A549 (cell line): ENCODE measurements around the gene NEIL3. TPM values are rescaled to one million over a fixed set of nuclear protein-coding genes. Genes with fewer than 3 reads are reported as not detected.

ENCODE experiments used
- ATAC-seq, 2 experiments: fragments of 200-7000 bp in 1 of 2; fragments of >200 bp in 1 of 2; cut with Nextera tagmentation in 1 of 2; cut with Tn5 transposase in 1 of 2; 3 replicates each; pipeline versions ENCODE4 v1.8.0 to v1.9.1; 2018 to 2020; ENCODE audit warnings: mild to moderate bottlenecking in 1 of 2, moderate library complexity in 1 of 2
- CTCF ChIA-PET: fragments of 300-600 bp; sonication (Branson Sonifier 250); formaldehyde crosslinking; extraction: SDS; loops from one replicate; lab custom pipeline; 2021; ENCODE audit warnings: antibody characterized with exemption, inconsistent platforms; lab: Yijun Ruan, JAX
- POLR2A ChIA-PET: fragments of 350-600 bp; formaldehyde crosslinking; extraction: SDS; loops from one replicate; lab custom pipeline; 2021; ENCODE audit warnings: antibody characterized with exemption, inconsistent platforms; lab: Yijun Ruan, JAX
- DNase-seq, 2 experiments: peaks; one replicate each; pipeline versions ENCODE4 v3.0.0 to v3.0.0-alpha.2; 2011 to 2016; ENCODE audit warnings: low read depth in 1 of 2, low spot score in 1 of 2
- FAIRE-seq: peaks from 2 replicates; lab custom pipeline; 2011; peaks lifted over from hg19 to GRCh38; lab: Jason Lieb, UNC
- H3K27ac ChIP-seq, 2 experiments: fragments of >200 bp; sonication (Bioruptor Twin); formaldehyde crosslinking; 3 replicates each; pipeline ENCODE4 v1.5.1; 2016 to 2017
- H3K4me1 ChIP-seq: fragments of >200 bp; sonication (Bioruptor Twin); formaldehyde crosslinking; 3 replicates; pipeline ENCODE4 v1.6.1; 2016
- H3K4me2 ChIP-seq: fragments of >200 bp; sonication (Bioruptor Twin); formaldehyde crosslinking; 3 replicates; pipeline ENCODE4 v1.6.1; 2016
- H3K4me3 ChIP-seq: fragments of >200 bp; sonication (Bioruptor Twin); formaldehyde crosslinking; 3 replicates; pipeline ENCODE4 v1.5.1; 2016
- H3K9me3 ChIP-seq: fragments of >200 bp; sonication (Bioruptor Twin); formaldehyde crosslinking; 3 replicates; pipeline ENCODE4 v1.6.1; 2016
- BHLHE40 ChIP-seq: IDR thresholded peaks from 2 replicates; pipeline ENCODE4 v1.6.1; 2012; ENCODE audit warnings: low read depth, low read length, inconsistent platforms
- CBX2 ChIP-seq: fragments of 200-600 bp; sonication (generic); IDR thresholded peaks from 2 replicates; pipeline ENCODE4 v1.6.1; 2016; ENCODE audit warnings: low read depth, mild to moderate bottlenecking, borderline replicate concordance
- CEBPB ChIP-seq, 2 experiments: fragments of >200 bp in 1 of 2; sonication (Bioruptor Twin) in 1 of 2; formaldehyde crosslinking in 1 of 2; IDR thresholded peaks; 2 replicates each; pipeline ENCODE4 v1.6.1; 2012 to 2016
- CHD2 ChIP-seq: fragments of 150-350 bp; IDR thresholded peaks from 2 replicates; pipeline ENCODE4 v1.6.1; 2014; ENCODE audit warnings: low read length; ENCODE audit not compliant: partially characterized antibody
- CHD4 ChIP-seq: fragments of 200-600 bp; sonication (generic); IDR thresholded peaks from 2 replicates; pipeline ENCODE4 v1.6.1; 2016; ENCODE audit warnings: antibody characterized with exemption, mild to moderate bottlenecking, borderline replicate concordance
- EHMT2 ChIP-seq: fragments of 200-600 bp; sonication (generic); IDR thresholded peaks from 2 replicates; pipeline ENCODE4 v1.6.1; 2016; ENCODE audit warnings: antibody characterized with exemption, low read depth, mild to moderate bottlenecking, moderate library complexity
- EP300 ChIP-seq, 2 experiments: fragments of >200 bp; sonication (Bioruptor Twin); formaldehyde crosslinking; IDR thresholded peaks; 2 replicates in 1 of 2; 3 replicates in 1 of 2; pipeline ENCODE4 v1.6.1; 2016 to 2017
- FOSB ChIP-seq: fragments of 250-450 bp; sonication (Bioruptor Pico); IDR thresholded peaks from 2 replicates; pipeline ENCODE4 v1.5.0; 2020; ENCODE audit warnings: mild to moderate bottlenecking, moderate library complexity
- FOXS1 ChIP-seq: fragments of 250-450 bp; sonication (Bioruptor Pico); IDR thresholded peaks from 2 replicates; pipeline ENCODE4 v1.5.0; 2020; ENCODE audit warnings: mild to moderate bottlenecking, moderate library complexity
- GATA3 ChIP-seq: IDR thresholded peaks from 2 replicates; pipeline ENCODE4 v1.6.1; 2012; ENCODE audit warnings: borderline replicate concordance
- HDAC2 ChIP-seq: fragments of 200-600 bp; sonication (generic); IDR thresholded peaks from 2 replicates; pipeline ENCODE4 v1.6.1; 2016
- HEYL ChIP-seq: fragments of 250-450 bp; sonication (Bioruptor Pico); IDR thresholded peaks from 2 replicates; pipeline ENCODE4 v1.8.0; 2021; ENCODE audit warnings: mild to moderate bottlenecking, moderate library complexity
- HOXA7 ChIP-seq: fragments of 250-450 bp; sonication (Bioruptor Pico); IDR thresholded peaks from 2 replicates; pipeline ENCODE4 v1.5.0; 2020; ENCODE audit warnings: mild to moderate bottlenecking, moderate library complexity
- HOXB13 ChIP-seq: fragments of 250-450 bp; sonication (Bioruptor Pico); IDR thresholded peaks from 2 replicates; pipeline ENCODE4 v1.5.0; 2020; ENCODE audit warnings: low read depth, mild to moderate bottlenecking, moderate library complexity
- KDM1A ChIP-seq: fragments of 200-600 bp; sonication (generic); IDR thresholded peaks from 2 replicates; pipeline ENCODE4 v1.6.1; 2016; ENCODE audit warnings: low read depth, mild to moderate bottlenecking
- MAZ ChIP-seq: fragments of 150-350 bp; IDR thresholded peaks from 2 replicates; pipeline ENCODE4 v1.6.1; 2014; ENCODE audit warnings: antibody characterized with exemption, low read depth, low read length, borderline replicate concordance
- NPAS2 ChIP-seq: fragments of 250-450 bp; sonication (Bioruptor Pico); IDR thresholded peaks from 2 replicates; pipeline ENCODE4 v1.8.0; 2022; ENCODE audit warnings: mild to moderate bottlenecking, moderate library complexity, borderline replicate concordance
- PHF8 ChIP-seq: fragments of 200-600 bp; sonication (generic); IDR thresholded peaks from 2 replicates; pipeline ENCODE4 v1.6.1; 2016; ENCODE audit warnings: low read depth, mild to moderate bottlenecking, antibody characterized with exemption, moderate library complexity, borderline replicate concordance
- POLR2A ChIP-seq: IDR thresholded peaks from 2 replicates; pipeline ENCODE4 v1.6.1; 2012; ENCODE audit warnings: mild to moderate bottlenecking, low read length
- RARB ChIP-seq: fragments of 250-450 bp; sonication (Bioruptor Pico); IDR thresholded peaks from 2 replicates; pipeline ENCODE4 v1.8.0; 2021; ENCODE audit warnings: mild to moderate bottlenecking, moderate library complexity
- RFX5 ChIP-seq: fragments of 450-650 bp; IDR thresholded peaks from 2 replicates; pipeline ENCODE4 v1.7.1; 2014; ENCODE audit warnings: antibody characterized with exemption, mild to moderate bottlenecking, moderate library complexity
- SMC3 ChIP-seq: fragments of >200 bp; sonication (Bioruptor Twin); formaldehyde crosslinking; IDR thresholded peaks from 3 replicates; pipeline ENCODE4 v1.6.1; 2018; ENCODE audit warnings: inconsistent platforms
- TFCP2L1 ChIP-seq: fragments of 250-450 bp; sonication (Bioruptor Pico); IDR thresholded peaks from 2 replicates; pipeline ENCODE4 v1.5.0; 2021; ENCODE audit warnings: mild to moderate bottlenecking
- ZC3H11A ChIP-seq: fragments of 450-650 bp; IDR thresholded peaks from 2 replicates; pipeline ENCODE4 v1.6.1; 2014; ENCODE audit warnings: antibody characterized with exemption, mild to moderate bottlenecking
- ZFP36 ChIP-seq: fragments of 450-650 bp; IDR thresholded peaks from 2 replicates; pipeline ENCODE4 v1.6.1; 2014; ENCODE audit warnings: borderline replicate concordance; ENCODE audit not compliant: partially characterized antibody
- WGBS: methylation state at CpG from one replicate; pipeline ENCODE4 v1.1.6; 2017; ENCODE audit errors: missing lambda C conversion rate; 5-methylcytosine and 5-hydroxymethylcytosine counted together
- polyA plus RNA-seq, 4 experiments: library from polyadenylated mRNA; depleted of rRNA in 3 of 4; stranded (reverse); fragments of >200 nt; fragmentation: RNase III in 1 of 4; extraction: RNeasy Plus Mini Kit Qiagen cat#74134 plus additional on column Dnase treatment in 1 of 4; gene quantifications; 2 replicates in 3 of 4; 3 replicates in 1 of 4; pipeline ENCODE4 v1.2.3, GENCODE V29; 2011 to 2017
- TF ChIP-seq, protein P1 (sequence below): IDR thresholded peaks from 2 replicates; pipeline ENCODE4 v1.6.1; 2012
- TF ChIP-seq, protein P2 (sequence below): fragments of 150-350 bp; IDR thresholded peaks from 2 replicates; pipeline ENCODE4 v1.6.1; 2014; ENCODE audit warnings: low read depth, mild to moderate bottlenecking, low read length
- TF ChIP-seq, protein P3 (sequence below): fragments of >200 bp; sonication (Bioruptor Twin); formaldehyde crosslinking; IDR thresholded peaks from 3 replicates; pipeline ENCODE4 v1.5.1; 2016
- TF ChIP-seq, protein P4 (sequence below): IDR thresholded peaks from 2 replicates; pipeline ENCODE4 v1.6.1; 2012; ENCODE audit warnings: low read depth, borderline replicate concordance

The NEIL3 gene
- polyA plus RNA-seq, 2 of the 4 experiments (the other 2 are of a cell fraction) = 23.4 to 42.0 TPM

DNA sequence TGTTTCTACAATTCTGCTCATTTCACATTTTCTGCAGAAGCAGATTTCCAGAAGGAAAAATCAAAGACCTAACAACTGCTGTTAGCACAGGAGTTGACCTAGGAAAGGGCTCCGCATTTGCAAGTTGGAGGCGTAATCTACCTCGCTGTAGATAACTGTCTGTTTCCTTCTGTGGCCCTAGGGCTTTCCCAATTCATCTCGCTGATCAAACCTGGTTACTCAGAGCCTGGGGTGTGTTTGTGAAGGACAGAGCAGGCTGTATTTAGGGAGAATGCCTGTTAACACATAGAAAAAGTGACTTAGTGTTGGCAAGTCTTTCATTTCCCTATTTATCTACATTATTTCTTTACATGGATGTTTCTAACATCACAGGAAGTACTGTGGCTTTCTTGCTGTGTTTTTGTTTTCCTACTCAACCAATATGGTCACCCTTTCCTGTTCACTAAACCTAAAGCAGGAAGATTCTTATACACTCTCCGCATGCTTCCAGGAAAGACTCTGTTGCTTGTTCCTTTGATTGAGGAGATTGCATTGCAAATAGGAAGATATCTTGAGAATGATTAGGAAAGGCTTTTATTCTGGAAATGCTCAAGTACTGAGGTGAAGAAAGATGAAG, 92.1 kb downstream of the NEIL3 start:
- ChIA-PET POLR2A (no interaction called here), CTCF (no interaction called here)
- DNase-seq (no peak), FAIRE-seq (no peak), ATAC-seq (no peak)
- Histone ChIP-seq H3K9me3 (no peaks in the 10 kb centered on the region), H3K27ac (no peak overlapping the region), H3K4me3 (no peak overlapping the region), H3K4me1 (no peaks in the 10 kb centered on the region), H3K4me2 (no peak overlapping the region)
- TF ChIP-seq RARB = no peak
- no peak for TF ChIP-seq GATA3
- no peak for TF ChIP-seq PHF8
- no peak for TF ChIP-seq FOXS1 (CRISPR knock-in tag)
- no peak for TF ChIP-seq HDAC2
- no peak for TF ChIP-seq ZFP36
- no peak for TF ChIP-seq HEYL (CRISPR knock-in tag)
- no peak for TF ChIP-seq EP300 (IDR thresholded peaks at IDR 0.05)
- no peak for TF ChIP-seq POLR2A
- 65% methylated on average over 5 of the region's 5 CpGs for WGBS

DNA sequence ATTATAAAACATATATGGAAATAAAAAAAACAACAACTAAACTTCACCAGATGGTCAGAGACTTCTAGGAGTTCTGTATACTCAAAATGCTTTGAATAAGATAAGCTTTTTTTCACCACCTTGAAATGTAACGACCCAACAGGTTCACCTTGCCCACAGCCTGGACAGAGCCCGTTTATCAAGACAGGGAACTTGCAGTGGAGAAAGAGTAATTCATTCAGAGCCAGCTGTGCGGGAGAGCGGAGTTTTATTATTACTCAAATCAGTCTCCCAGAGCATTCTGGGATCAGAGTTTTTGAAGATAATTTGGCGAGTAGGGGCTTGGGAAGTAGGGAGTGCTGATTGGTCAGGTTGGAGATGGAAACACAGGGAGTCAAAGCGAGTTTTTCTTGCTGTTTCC, 94.1 kb downstream of the NEIL3 start:
- FAIRE-seq (no peak), ATAC-seq (no peak), DNase-seq (no peak)
- Histone ChIP-seq H3K27ac (no peak overlapping the region), H3K4me3 (no peak overlapping the region), H3K4me2 (no peak overlapping the region), H3K4me1 (no peaks in the 10 kb centered on the region), H3K9me3 (no peaks in the 10 kb centered on the region)
- WGBS = 55% methylated on average over 6 of the region's 6 CpGs
- TF ChIP-seq PHF8 (no peak), RARB (no peak), RFX5 (no peak), ZC3H11A (no peak), CHD2 (no peak), CBX2 (no peak), EP300 (IDR thresholded peaks at IDR 0.05) (no peak), EHMT2 (no peak), NPAS2 (no peak), KDM1A (no peak), MAZ (no peak), SMC3 (no peak)
- TF ChIP-seq, protein P1, sequence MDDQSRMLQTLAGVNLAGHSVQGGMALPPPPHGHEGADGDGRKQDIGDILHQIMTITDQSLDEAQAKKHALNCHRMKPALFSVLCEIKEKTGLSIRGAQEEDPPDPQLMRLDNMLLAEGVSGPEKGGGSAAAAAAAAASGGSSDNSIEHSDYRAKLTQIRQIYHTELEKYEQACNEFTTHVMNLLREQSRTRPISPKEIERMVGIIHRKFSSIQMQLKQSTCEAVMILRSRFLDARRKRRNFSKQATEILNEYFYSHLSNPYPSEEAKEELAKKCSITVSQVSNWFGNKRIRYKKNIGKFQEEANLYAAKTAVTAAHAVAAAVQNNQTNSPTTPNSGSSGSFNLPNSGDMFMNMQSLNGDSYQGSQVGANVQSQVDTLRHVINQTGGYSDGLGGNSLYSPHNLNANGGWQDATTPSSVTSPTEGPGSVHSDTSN = no peak
- ChIA-PET CTCF (no interaction called here), POLR2A (no interaction called here)

DNA sequence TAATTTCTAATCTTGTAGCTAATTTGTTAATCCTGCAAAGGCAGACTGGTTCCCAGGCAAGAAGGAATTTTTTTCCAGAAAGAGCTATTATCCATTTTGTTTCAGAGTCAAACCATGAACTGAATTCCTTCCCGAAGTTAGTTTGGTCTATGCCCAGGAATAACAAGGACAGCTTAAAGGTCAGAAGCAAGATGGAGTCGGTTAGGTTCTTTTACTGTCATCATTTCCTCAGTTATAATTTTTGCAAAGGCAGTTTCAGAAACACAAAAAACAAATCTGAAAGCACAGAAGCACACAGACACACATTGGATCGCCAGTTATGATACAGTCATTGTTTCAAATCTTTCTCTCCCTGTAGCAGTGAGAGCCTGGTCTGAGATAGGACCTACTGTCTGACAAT, 94.7 kb downstream of the NEIL3 start:
- ChIA-PET POLR2A (no interaction called here), CTCF (no interaction called here)
- 41% methylated on average over 3 of the region's 3 CpGs for WGBS
- Histone ChIP-seq H3K27ac (no peak overlapping the region), H3K4me3 (no peak overlapping the region), H3K4me1 (no peaks in the 10 kb centered on the region), H3K4me2 (no peak overlapping the region), H3K9me3 (no peaks in the 10 kb centered on the region)
- TF ChIP-seq, protein P2, sequence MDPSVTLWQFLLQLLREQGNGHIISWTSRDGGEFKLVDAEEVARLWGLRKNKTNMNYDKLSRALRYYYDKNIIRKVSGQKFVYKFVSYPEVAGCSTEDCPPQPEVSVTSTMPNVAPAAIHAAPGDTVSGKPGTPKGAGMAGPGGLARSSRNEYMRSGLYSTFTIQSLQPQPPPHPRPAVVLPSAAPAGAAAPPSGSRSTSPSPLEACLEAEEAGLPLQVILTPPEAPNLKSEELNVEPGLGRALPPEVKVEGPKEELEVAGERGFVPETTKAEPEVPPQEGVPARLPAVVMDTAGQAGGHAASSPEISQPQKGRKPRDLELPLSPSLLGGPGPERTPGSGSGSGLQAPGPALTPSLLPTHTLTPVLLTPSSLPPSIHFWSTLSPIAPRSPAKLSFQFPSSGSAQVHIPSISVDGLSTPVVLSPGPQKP = no peak
- TF ChIP-seq HOXB13 (CRISPR knock-in tag) (no peak), FOSB (CRISPR knock-in tag) (no peak), CHD4 (no peak), TFCP2L1 (CRISPR knock-in tag) (no peak), BHLHE40 (no peak), CEBPB (IDR thresholded peaks at IDR 0.05) (no peak), EHMT2 (no peak), HOXA7 (no peak)
- TF ChIP-seq, protein P3, sequence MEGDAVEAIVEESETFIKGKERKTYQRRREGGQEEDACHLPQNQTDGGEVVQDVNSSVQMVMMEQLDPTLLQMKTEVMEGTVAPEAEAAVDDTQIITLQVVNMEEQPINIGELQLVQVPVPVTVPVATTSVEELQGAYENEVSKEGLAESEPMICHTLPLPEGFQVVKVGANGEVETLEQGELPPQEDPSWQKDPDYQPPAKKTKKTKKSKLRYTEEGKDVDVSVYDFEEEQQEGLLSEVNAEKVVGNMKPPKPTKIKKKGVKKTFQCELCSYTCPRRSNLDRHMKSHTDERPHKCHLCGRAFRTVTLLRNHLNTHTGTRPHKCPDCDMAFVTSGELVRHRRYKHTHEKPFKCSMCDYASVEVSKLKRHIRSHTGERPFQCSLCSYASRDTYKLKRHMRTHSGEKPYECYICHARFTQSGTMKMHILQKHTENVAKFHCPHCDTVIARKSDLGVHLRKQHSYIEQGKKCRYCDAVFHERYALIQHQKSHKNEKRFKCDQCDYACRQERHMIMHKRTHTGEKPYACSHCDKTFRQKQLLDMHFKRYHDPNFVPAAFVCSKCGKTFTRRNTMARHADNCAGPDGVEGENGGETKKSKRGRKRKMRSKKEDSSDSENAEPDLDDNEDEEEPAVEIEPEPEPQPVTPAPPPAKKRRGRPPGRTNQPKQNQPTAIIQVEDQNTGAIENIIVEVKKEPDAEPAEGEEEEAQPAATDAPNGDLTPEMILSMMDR = no peak
- TF ChIP-seq, protein P4, sequence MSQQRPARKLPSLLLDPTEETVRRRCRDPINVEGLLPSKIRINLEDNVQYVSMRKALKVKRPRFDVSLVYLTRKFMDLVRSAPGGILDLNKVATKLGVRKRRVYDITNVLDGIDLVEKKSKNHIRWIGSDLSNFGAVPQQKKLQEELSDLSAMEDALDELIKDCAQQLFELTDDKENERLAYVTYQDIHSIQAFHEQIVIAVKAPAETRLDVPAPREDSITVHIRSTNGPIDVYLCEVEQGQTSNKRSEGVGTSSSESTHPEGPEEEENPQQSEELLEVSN = no peak
- DNase-seq (no peak), FAIRE-seq (no peak), ATAC-seq (no peak)
